Thyroid gland (tissue), 4 donors: Measurements from ENCODE around the gene DCUN1D2.

Source experiments
- CTCF ChIP-seq, 6 experiments: fragments of 200-600 bp in 3 of 6; fragments of 450-650 bp in 3 of 6; sonication (generic) in 3 of 6; IDR thresholded peaks; one replicate each; pipeline ENCODE4 v1.5.1; 2016 to 2019; ENCODE audit warnings: antibody characterized with exemption in 6 of 6, mild to moderate bottlenecking in 2 of 6, inconsistent platforms in 1 of 6, moderate library complexity in 1 of 6
- POLR2A ChIP-seq, 2 donors: fragments of 450-650 bp; IDR thresholded peaks; one replicate each; pipeline ENCODE4 v1.6.1; 2017; ENCODE audit warnings: antibody characterized with exemption in 2 of 2, mild to moderate bottlenecking in 2 of 2, moderate library complexity in 1 of 2

DNA sequence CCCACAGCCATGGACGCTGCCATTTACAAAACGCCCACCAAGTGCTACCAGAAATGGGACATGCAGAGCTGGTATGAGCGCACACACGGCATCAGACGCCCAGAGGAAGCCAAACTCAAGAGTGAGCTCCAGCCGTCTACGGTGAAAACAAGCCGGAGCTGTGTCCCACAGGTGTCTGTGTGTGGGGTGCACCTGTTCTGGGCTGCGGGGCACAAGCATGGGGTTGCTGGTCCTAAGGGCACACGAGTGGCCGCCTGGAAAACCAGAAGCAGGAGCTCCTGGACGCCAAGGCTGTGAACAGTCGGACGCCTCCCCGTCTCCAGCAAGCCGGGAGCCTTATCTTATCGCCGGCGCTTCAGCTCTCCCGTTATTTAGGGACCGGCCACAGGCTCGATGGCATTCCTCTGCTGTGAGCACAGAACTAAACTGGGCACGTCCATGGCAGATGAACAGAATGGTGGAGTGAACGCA lies 38.5 kb downstream of the DCUN1D2 start:
- TF ChIP-seq CTCF (IDR thresholded peaks at IDR 0.05) (no peak), POLR2A (IDR thresholded peaks at IDR 0.05) (no peak)
